Astrocyte of the hippocampus (primary cell): ENCODE results near the gene TAOK1.

ENCODE experiments used
- DNase-seq: peaks from one replicate; pipeline ENCODE4 v3.0.0; 2011; ENCODE audit warnings: low read depth, low spot score

Gene TAOK1

DNA sequence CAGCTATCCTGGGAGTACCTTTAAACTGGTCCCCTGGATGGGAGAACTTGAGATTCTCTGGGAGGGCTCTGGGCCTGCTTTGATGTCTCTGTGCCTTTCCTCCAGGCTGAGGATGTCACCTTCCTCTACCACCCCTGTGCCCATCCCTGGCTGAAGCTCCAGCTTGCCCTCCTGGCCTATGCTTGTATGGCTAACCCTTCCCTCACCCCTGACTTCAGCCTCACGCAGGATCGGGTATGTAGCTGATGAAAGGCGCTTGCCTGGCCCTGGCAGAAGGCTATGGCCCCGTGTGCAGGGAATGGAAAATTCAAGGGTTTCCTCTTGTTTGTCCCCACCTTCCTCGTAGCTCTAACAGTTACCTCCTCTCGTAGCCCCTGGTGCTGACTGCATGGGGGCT, 181.3 kb downstream of the TAOK1 start:
- DNase-seq: no peak

GRCh38 chr17:29571883-29572681, 181.9 kb downstream of the TAOK1 start:
- DNase-seq: no peak

GRCh38 chr17:29572691-29573557, 182.8 kb downstream of the TAOK1 start:
- DNase-seq: peak; percentile 80

DNA sequence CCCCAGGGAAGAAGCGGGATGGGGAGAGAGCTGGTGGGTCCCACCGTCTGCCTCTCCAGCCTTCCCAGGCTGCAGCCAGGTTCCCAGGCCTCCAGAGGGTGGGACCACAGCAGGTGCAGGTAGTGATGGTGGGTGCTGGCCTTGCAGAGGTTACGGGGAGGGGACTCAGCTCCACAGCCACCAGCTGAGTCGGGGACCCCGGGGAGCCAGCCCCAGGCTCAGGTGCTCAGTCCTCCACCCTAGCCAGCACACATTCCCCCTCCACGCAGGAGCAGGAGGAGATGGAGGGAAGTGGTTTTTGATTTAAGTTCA, 183.4 kb downstream of the TAOK1 start:
- no peak for DNase-seq

- no peak for DNase-seq
Measured at GRCh38 chr17:29573871-29574731, 183.9 kb downstream of the TAOK1 start.

GRCh38 chr17:29574732-29575510, 184.8 kb downstream of the TAOK1 start:
- no peak for DNase-seq

DNA sequence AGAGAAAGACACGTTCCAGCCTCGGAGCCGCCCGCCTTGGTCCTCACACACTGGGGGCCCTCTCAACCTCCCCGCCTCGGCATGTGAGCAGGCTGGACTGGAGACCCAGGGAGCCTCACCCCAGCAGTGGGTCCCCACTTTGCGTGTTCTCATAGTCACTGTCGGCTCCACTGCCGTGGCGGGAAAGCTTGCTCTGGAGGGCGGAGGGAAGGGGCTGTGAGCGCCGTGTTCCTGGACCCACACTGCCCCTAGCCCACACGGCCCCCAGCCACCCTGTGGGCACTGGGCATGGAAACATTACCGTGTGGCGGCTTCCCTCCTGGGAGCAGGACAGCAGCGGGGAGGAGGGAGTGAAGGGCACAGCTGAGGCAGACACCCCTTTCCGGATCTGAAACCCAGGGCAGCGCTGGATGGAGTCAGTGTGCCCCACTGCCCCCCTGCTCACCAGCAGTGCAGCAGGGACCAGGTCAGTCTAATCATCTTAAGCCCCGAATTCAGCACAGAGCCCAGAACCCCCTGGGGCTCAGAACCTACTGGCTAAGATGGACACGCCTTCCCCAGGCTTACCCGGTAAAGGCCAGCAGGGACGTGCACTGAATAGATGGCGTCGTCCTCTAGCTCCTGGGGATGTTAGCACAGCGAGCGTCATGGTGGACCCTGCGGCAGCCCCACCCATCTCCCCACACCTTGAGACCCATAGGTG, 185.5 kb downstream of the TAOK1 start:
- DNase-seq: no peak

DNA sequence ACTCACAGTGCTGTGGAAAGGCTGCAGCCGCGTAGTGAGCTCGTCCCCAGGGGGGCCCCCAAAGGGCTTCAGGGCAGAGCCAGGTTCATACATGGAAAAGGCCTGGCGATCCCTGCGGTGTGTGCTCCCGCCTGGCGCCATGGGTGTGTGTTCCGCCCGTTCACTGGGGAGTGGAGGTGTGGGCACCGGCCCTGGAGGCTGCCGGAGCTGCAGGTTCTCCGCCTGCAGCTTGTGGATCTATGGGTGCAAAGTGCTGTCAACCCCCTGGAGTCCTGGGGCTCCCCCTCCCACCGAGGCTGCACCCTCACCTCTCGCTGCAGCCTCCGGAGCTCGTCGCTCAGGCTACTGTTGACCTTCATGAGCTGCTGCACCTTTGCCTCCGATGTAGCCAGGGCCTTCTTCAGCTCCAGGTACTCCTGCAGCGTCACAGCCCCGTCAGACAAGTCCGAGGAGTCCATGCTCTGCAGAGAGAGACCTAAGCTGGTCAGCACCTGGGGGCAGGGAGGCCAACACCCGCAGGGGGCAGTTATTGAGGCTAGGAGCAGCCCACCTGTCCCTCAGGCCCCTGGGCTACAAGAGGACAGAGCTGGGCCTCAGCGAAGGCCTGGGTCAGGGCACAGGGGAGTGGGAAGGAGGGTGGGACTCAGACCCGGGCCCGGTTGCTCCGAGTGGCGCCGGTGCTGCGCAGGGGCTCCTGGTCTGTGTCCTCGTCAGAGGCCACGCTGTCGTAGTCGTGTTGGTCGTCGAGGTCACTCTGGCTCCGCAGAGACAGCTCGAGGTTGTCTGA, 186.2 kb downstream of the TAOK1 start:
- DNase-seq: no peak

GRCh38 chr17:29577001-29577370, 186.8 kb downstream of the TAOK1 start:
- DNase-seq: no peak

GRCh38 chr17:29577385-29578211, 187.4 kb downstream of the TAOK1 start:
- DNase-seq: peak; percentile 75

DNA sequence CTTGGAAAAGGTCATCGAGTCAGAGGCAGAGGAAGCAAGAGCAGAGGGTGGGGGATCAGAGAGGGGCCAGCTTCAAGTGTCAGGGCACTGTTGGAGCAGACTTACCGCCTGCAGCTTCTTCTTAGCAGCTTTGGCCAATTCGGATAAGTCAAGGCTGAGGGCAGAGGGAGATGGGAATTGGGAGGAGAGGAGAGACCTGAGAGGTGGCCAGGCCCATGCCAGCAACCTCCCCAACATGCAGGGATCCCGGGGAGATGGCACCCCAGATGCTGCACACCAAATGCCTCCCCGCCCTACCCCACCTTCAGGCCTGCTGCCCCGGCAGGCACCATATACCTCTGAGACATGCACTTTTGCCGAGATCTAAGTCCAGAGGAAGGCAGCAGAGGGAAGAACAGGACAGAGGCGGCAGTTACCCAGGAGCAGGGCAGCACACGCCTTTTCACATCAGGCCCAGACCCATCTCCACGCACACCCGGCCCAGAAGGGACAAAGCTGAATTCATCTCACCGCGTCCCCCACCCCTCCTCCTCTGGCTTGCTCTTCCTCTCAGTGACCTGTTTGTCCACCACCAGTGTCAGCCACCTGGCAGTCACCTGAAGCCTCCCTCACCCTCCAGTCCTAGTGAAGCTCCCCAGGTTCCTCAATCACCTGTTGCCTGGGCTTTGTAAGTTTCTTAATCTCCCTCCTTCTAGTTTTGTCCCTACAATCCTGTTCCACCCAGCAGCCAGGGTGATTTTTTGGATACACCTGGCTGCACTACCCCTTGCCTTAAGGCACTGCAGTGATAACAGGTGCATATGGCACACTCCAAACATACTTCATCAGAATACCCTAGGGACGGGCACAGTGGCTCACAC, 188.7 kb downstream of the TAOK1 start:
- no peak for DNase-seq

DNA sequence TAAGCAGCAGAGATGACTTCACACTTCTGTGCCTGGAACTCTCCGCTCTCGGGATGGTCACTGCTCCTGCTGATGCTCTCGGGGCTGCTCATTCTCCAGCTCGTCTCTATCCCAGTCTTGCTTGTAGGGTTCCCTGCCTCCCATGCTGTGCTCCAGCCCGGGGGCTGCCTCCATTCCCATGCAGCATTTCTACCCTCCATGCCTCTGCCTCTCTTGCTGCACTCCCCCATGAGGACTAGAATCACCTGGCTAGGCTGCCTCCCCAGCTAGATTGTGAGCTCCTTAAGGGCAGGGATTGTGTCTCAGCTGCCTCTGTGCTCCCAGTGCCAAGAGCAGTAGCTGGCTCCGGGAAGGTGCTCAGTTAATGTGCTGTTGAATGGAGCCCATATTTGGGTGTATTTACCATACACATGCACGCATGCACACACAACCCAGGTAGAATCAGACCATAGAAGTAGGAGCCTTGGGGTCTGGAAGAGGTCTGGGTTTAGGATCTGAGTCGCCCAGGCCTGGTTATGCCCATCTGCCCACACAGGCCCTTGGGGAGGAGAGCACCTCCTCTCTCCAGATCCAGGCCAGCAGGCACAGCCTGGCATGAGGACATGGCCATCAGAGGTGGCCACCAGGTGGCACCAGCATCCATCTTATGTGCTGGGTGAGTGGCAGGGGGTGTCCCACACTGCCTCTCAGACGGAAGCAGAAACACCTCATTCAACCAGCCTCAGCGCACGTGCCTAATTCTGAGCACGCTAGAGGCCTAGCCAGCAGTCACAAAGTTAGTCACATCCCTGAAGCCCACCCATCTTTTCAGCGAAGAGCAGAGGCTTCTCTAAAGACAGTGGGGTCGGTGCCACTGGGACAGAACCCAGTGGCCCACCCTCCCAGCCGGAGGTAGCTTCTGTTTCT, 190.0 kb downstream of the TAOK1 start:
- DNase-seq: peak; percentile 93

DNA sequence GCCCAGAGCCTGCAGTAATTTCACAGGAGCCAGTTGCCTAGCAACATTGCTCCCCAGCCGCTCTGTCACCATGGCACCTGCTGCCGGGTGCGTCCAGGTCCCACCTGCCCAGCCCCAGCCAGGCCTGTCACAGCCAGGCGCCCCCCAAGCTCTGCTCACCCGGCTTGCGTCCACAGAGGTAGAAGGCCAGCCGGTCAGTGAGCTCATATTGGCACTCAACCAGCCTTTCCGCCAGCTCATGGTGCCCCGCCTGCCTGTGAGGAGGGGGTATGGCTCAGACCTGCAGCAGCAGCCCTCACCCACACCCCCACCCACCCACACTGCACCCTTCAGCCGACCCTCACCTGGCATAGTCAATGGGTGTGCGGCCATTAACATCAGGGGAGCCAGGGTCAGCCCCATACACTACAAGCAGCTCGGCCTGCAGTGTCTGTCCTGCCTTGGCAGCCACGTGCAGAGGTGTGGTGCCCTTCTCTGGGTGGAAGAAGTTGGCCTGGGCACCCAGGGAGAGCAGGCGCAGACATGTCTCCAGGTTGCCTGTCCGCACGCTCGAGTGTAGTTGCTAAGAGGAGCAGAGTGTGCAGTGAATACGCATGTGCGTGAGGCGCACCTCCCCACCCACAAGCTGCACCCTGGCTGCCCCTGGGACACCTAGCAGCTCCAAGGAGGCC, 191.6 kb downstream of the TAOK1 start:
- DNase-seq: no peak

DNA sequence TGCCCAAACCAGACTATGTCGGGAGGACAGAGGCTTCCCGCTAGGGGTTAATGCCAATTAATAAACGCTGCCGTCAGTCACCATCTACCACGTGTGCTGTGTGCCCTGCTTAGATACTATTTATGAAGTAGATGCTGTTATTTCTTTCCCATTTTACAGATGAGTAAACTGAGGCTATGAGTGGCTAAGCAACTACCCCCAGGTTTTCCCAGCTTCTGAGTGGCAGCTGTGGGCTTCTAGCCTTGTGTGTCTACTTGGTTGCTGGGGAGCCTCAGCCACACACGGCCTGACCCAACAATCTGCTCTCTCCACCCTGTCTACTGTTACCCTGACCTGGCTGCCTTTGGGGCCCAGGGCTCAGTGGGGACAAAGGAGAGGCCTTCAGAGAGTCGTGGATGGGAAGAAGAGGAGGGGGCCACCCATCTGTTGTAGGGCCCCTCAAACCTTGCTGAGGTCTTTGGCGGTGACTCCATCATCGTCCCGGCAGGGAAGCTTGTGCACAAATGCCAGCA, 192.1 kb downstream of the TAOK1 start:
- no peak for DNase-seq

- no peak for DNase-seq
Measured at GRCh38 chr17:29582772-29583171, 192.6 kb downstream of the TAOK1 start.
